ENCODE measurements around the gene SLC24A5.

The SLC24A5 gene

GRCh38 chr15:48191574-48192225, 70.9 kb downstream of the SLC24A5 start, which contains the start of gene CTXN2:
Gene CTXN2, plus strand, starts transcription at chr15:48191665. Its CDS starts 9,636 bp downstream, at chr15:48201301.
- no peak for DNase-seq

All from activated CD4-positive, alpha-beta T cell treated with anti-CD3 and anti-CD28 coated beads, Interleukin-2, amount 50 U/mL, for 1 hour (primary cell).